ENCODE data around the gene MAPK10.

GRCh38 chr4:86118711-86119110 is 241.1 kb downstream of the MAPK10 start:
- TF ChIP-seq POLR2A (IDR thresholded peaks at IDR 0.05; ENCODE audit: low read depth, low read length) (no peak), PAX5 (IDR thresholded peaks at IDR 0.05; ENCODE audit: insufficient read depth, low read length, severe bottlenecking) (no peak), POLR2AphosphoS5 (IDR thresholded peaks at IDR 0.05; ENCODE audit: low read depth, low read length) (no peak), TAF1 (IDR thresholded peaks at IDR 0.05; ENCODE audit: low read depth, low read length) (no peak), POU2F2 (IDR thresholded peaks at IDR 0.05; ENCODE audit: low read depth, low read length) (no peak), SPI1 (IDR thresholded peaks at IDR 0.05; ENCODE audit: low read depth, low read length) (no peak)
